C4-2B (cell line): ENCODE measurements around the gene TUBB4B.
"Not testable (repeated sequence)": the region's sequence is repeated elsewhere in the genome, so short reads cannot be mapped to it uniquely, and the experiment has no call there.

ENCODE experiments used
- H3K27ac ChIP-seq: fragments of 450-650 bp; 2 replicates; pipeline ENCODE4 v1.5.1; 2017
- CTCF ChIP-seq: fragments of 450-650 bp; conservative IDR thresholded peaks from 2 replicates; pipeline ENCODE4 v1.5.1; 2017; ENCODE audit warnings: mild to moderate bottlenecking
- ZFX ChIP-seq: fragments of 450-650 bp; IDR thresholded peaks from 2 replicates; pipeline ENCODE4 v1.6.1; 2017

TUBB4B gene

GRCh38 chr9:137242269-137243203 lies 1.4 kb downstream of the TUBB4B start:
- no peak for TF ChIP-seq ZFX
- no peak for TF ChIP-seq CTCF
- H3K27ac ChIP-seq = peak overlapping the region; percentile 99

GRCh38 chr9:137243266-137243625 lies 2.2 kb downstream of the TUBB4B start:
- not testable (repeated sequence) for H3K27ac ChIP-seq

GRCh38 chr9:137243626-137244485 lies 2.8 kb downstream of the TUBB4B start:
- TF ChIP-seq ZFX = no peak
- TF ChIP-seq CTCF = no peak
- H3K27ac ChIP-seq = no peak overlapping the region

GRCh38 chr9:137244486-137245449 lies 3.7 kb downstream of the TUBB4B start:
- H3K27ac ChIP-seq = no peak overlapping the region
- TF ChIP-seq CTCF (no peak), ZFX (no peak)

- TF ChIP-seq CTCF (no peak), ZFX (no peak)
- no peak overlapping the region for H3K27ac ChIP-seq
Observed at GRCh38 chr9:137245450-137246421, 4.6 kb downstream of the TUBB4B start.

- no peak overlapping the region for H3K27ac ChIP-seq
- no peak for TF ChIP-seq CTCF
- no peak for TF ChIP-seq ZFX
Observed at GRCh38 chr9:137247135-137247915, 6.2 kb downstream of the TUBB4B start.
